Subcutaneous abdominal adipose tissue (tissue), 5 donors: ENCODE data around the gene TENT5C.

Source experiments
- H3K27ac ChIP-seq: one replicate; pipeline ENCODE4 v1.7.0; 2013; ENCODE audit warnings: low read depth, mild to moderate bottlenecking, inconsistent platforms, low read length, moderate library complexity
- H3K27me3 ChIP-seq, 5 donors: one replicate each; pipeline ENCODE4 v1.7.0; 2013; ENCODE audit warnings: low read length in 5 of 5, inconsistent platforms in 1 of 5; ENCODE audit not compliant: control insufficient read depth in 5 of 5, insufficient read depth in 4 of 5
- H3K36me3 ChIP-seq, 5 donors: one replicate each; pipeline ENCODE4 v1.7.0; 2013; ENCODE audit warnings: low read length in 5 of 5; ENCODE audit not compliant: control insufficient read depth in 5 of 5, insufficient read depth in 5 of 5
- H3K4me1 ChIP-seq, 5 donors: one replicate each; pipeline ENCODE4 v1.7.0; 2013; ENCODE audit warnings: low read length in 5 of 5, mild to moderate bottlenecking in 3 of 5, moderate library complexity in 1 of 5; ENCODE audit not compliant: control insufficient read depth in 5 of 5, insufficient read depth in 5 of 5
- H3K4me3 ChIP-seq, 5 donors: one replicate each; pipeline ENCODE4 v1.7.0; 2013; ENCODE audit warnings: low read length in 5 of 5, low read depth in 1 of 5
- H3K9ac ChIP-seq, 5 donors: one replicate each; pipeline ENCODE4 v1.7.0; 2013; ENCODE audit warnings: low read length in 5 of 5, mild to moderate bottlenecking in 4 of 5, moderate library complexity in 3 of 5
- H3K9me3 ChIP-seq, 5 donors: one replicate each; pipeline ENCODE4 v1.7.0; 2013; ENCODE audit warnings: low read length in 5 of 5; ENCODE audit not compliant: control insufficient read depth in 5 of 5
- donor health status: healthy.
- donor health status: healthy.
- donor health status: healthy.
- donor health status: healthy.
- donor health status: healthy.

The TENT5C gene

GRCh38 chr1:117580436-117580835 is 25.4 kb upstream of the TENT5C start:
- Histone ChIP-seq H3K27me3 (no peaks in the 10 kb centered on the region), H3K4me3 (no peak overlapping the region), H3K27ac (no peak overlapping the region), H3K9ac (no peak overlapping the region), H3K4me1 (no peaks in the 10 kb centered on the region), H3K9me3 (no peaks in the 10 kb centered on the region), H3K36me3 (no peaks in the 10 kb centered on the region)

GRCh38 chr1:117580882-117581281 is 25.0 kb upstream of the TENT5C start:
- no peaks in the 10 kb centered on the region for H3K9me3 ChIP-seq
- no peaks in the 10 kb centered on the region for H3K27me3 ChIP-seq
- H3K36me3 ChIP-seq: no peaks in the 10 kb centered on the region
- H3K4me1 ChIP-seq: no peaks in the 10 kb centered on the region
- no peak overlapping the region for H3K9ac ChIP-seq
- no peak overlapping the region for H3K4me3 ChIP-seq
- no peak overlapping the region for H3K27ac ChIP-seq

GRCh38 chr1:117581391-117581943 is 24.4 kb upstream of the TENT5C start:
- Histone ChIP-seq H3K4me3 (no peak overlapping the region), H3K36me3 (no peaks in the 10 kb centered on the region), H3K9ac (no peak overlapping the region), H3K27ac (no peak overlapping the region), H3K4me1 (no peaks in the 10 kb centered on the region), H3K9me3 (no peaks in the 10 kb centered on the region), H3K27me3 (no peaks in the 10 kb centered on the region)

- Histone ChIP-seq H3K9ac (no peak overlapping the region), H3K4me1 (no peaks in the 10 kb centered on the region), H3K27me3 (no peaks in the 10 kb centered on the region), H3K4me3 (no peak overlapping the region), H3K9me3 (no peaks in the 10 kb centered on the region), H3K27ac (no peak overlapping the region), H3K36me3 (no peaks in the 10 kb centered on the region)
These were observed 23.4 kb upstream of the TENT5C start for GRCh38 chr1:117582451-117582850.

GRCh38 chr1:117583247-117583646 is 22.6 kb upstream of the TENT5C start:
- Histone ChIP-seq H3K36me3 (no peaks in the 10 kb centered on the region), H3K4me1 (no peaks in the 10 kb centered on the region), H3K27me3 (no peaks in the 10 kb centered on the region), H3K9ac (no peak overlapping the region), H3K27ac (no peak overlapping the region), H3K9me3 (no peaks in the 10 kb centered on the region), H3K4me3 (no peak overlapping the region)

GRCh38 chr1:117584181-117584580 is 21.7 kb upstream of the TENT5C start:
- no peaks in the 10 kb centered on the region for H3K9me3 ChIP-seq
- no peaks in the 10 kb centered on the region for H3K4me1 ChIP-seq
- no peak overlapping the region for H3K4me3 ChIP-seq
- no peak overlapping the region for H3K27ac ChIP-seq
- H3K36me3 ChIP-seq: no peaks in the 10 kb centered on the region
- H3K9ac ChIP-seq: no peak overlapping the region
- H3K27me3 ChIP-seq: no peaks in the 10 kb centered on the region

GRCh38 chr1:117585086-117585485 is 20.8 kb upstream of the TENT5C start:
- H3K9me3 ChIP-seq: no peaks in the 10 kb centered on the region
- no peaks in the 10 kb centered on the region for H3K27me3 ChIP-seq
- H3K4me1 ChIP-seq: no peaks in the 10 kb centered on the region
- H3K9ac ChIP-seq: no peak overlapping the region
- no peak overlapping the region for H3K4me3 ChIP-seq
- no peaks in the 10 kb centered on the region for H3K36me3 ChIP-seq
- H3K27ac ChIP-seq: no peak overlapping the region

GRCh38 chr1:117586337-117586736 is 19.5 kb upstream of the TENT5C start:
- Histone ChIP-seq H3K36me3 (no peaks in the 10 kb centered on the region), H3K9ac (no peak overlapping the region), H3K9me3 (no peaks in the 10 kb centered on the region), H3K4me3 (no peak overlapping the region), H3K4me1 (no peaks in the 10 kb centered on the region), H3K27ac (no peak overlapping the region), H3K27me3 (no peaks in the 10 kb centered on the region)

- no peak overlapping the region for H3K9ac ChIP-seq
- H3K4me3 ChIP-seq: no peak overlapping the region
- H3K36me3 ChIP-seq: no peaks in the 10 kb centered on the region
- no peaks in the 10 kb centered on the region for H3K4me1 ChIP-seq
- H3K9me3 ChIP-seq: no peaks in the 10 kb centered on the region
- H3K27ac ChIP-seq: no peak overlapping the region
- H3K27me3 ChIP-seq: no peaks in the 10 kb centered on the region
These were observed 18.9 kb upstream of the TENT5C start for GRCh38 chr1:117586747-117587498.

GRCh38 chr1:117587499-117588356 is 18.1 kb upstream of the TENT5C start:
- H3K4me3 ChIP-seq: no peak overlapping the region
- H3K9ac ChIP-seq: no peak overlapping the region
- H3K27me3 ChIP-seq: no peaks in the 10 kb centered on the region
- no peaks in the 10 kb centered on the region for H3K9me3 ChIP-seq
- H3K4me1 ChIP-seq: no peaks in the 10 kb centered on the region
- no peaks in the 10 kb centered on the region for H3K36me3 ChIP-seq
- no peak overlapping the region for H3K27ac ChIP-seq
